Bronchial epithelial cell (primary cell): ENCODE measurements around the gene SELL. TPM values are rescaled to one million over a fixed set of nuclear protein-coding genes. Genes with fewer than 3 reads are reported as not detected.
"Not testable (repeated sequence)": the region's sequence is repeated elsewhere in the genome, so short reads cannot be mapped to it uniquely, and the experiment has no call there.

Experiments used
- DNase-seq: peaks from one replicate; pipeline ENCODE4 v3.0.0-alpha.2; 2010; ENCODE audit warnings: low read depth
- FAIRE-seq: peaks from 2 replicates; lab custom pipeline; 2011; peaks lifted over from hg19 to GRCh38; lab: Jason Lieb, UNC
- H3K27me3 ChIP-seq: 2 replicates; pipeline ENCODE4 v1.5.1; 2011; ENCODE audit warnings: low read length; ENCODE audit not compliant: control insufficient read depth, insufficient read depth
- H3K36me3 ChIP-seq: 2 replicates; pipeline ENCODE4 v1.5.1; 2011; ENCODE audit warnings: low read length; ENCODE audit not compliant: control insufficient read depth, insufficient read depth
- H3K4me3 ChIP-seq: 2 replicates; pipeline ENCODE4 v1.5.1; 2011; ENCODE audit warnings: mild to moderate bottlenecking, low read depth, low read length, control low read depth
- CTCF ChIP-seq: IDR thresholded peaks from 2 replicates; pipeline ENCODE4 v1.5.1; 2011; ENCODE audit warnings: mild to moderate bottlenecking, moderate library complexity, low read length, control low read depth, inconsistent platforms; ENCODE audit not compliant: insufficient read depth, severe bottlenecking
- total RNA-seq: library from RNA; depleted of rRNA; stranded (reverse); fragments of >200 nt; gene quantifications from 2 replicates; pipeline ENCODE4 v1.2.1, GENCODE V29; 2014

The SELL gene
- total RNA-seq, 1 donor from 2014 or later, result not detected

- DNase-seq, result no peak
These were observed 29.3 kb downstream of the SELL start for GRCh38 chr1:169682071-169682470.

GRCh38 chr1:169681140-169681539 lies 30.3 kb downstream of the SELL start:
- FAIRE-seq, result no peak
- no peak overlapping the region for H3K4me3 ChIP-seq
- H3K27me3 ChIP-seq, result no peaks in the 10 kb centered on the region
- TF ChIP-seq CTCF, result no peak
- H3K36me3 ChIP-seq, result no peaks in the 10 kb centered on the region
- no peak for DNase-seq

More at GRCh38 chr1:169682071-169682470, 29.3 kb downstream of the SELL start:
- no peak for FAIRE-seq
- Histone ChIP-seq H3K27me3 (no peaks in the 10 kb centered on the region), H3K36me3 (no peaks in the 10 kb centered on the region), H3K4me3 (no peak overlapping the region)
- no peak for TF ChIP-seq CTCF

GRCh38 chr1:169680377-169681019 lies 30.9 kb downstream of the SELL start:
- H3K36me3 ChIP-seq, result no peaks in the 10 kb centered on the region
- no peaks in the 10 kb centered on the region for H3K27me3 ChIP-seq
- DNase-seq (no peak), FAIRE-seq (no peak)
- no peak for TF ChIP-seq CTCF
- H3K4me3 ChIP-seq, result no peak overlapping the region

GRCh38 chr1:169679692-169680091 lies 31.7 kb downstream of the SELL start:
- H3K4me3 ChIP-seq, result no peak overlapping the region
- no peak for TF ChIP-seq CTCF
- H3K27me3 ChIP-seq, result no peaks in the 10 kb centered on the region
- DNase-seq (no peak), FAIRE-seq (no peak)
- H3K36me3 ChIP-seq, result no peaks in the 10 kb centered on the region

- Histone ChIP-seq H3K4me3 (no peak overlapping the region), H3K27me3 (no peaks in the 10 kb centered on the region), H3K36me3 (no peaks in the 10 kb centered on the region)
- FAIRE-seq (no peak), DNase-seq (peak; percentile 97)
- no peak for TF ChIP-seq CTCF
These were observed 35.4 kb downstream of the SELL start for GRCh38 chr1:169676001-169676400.

GRCh38 chr1:169670836-169671235 lies 40.6 kb downstream of the SELL start:
- DNase-seq (no peak), FAIRE-seq (no peak)
- Histone ChIP-seq H3K4me3 (no peak overlapping the region), H3K36me3 (no peaks in the 10 kb centered on the region), H3K27me3 (no peaks in the 10 kb centered on the region)
- TF ChIP-seq CTCF, result no peak

- not testable (repeated sequence) for H3K36me3 ChIP-seq, H3K4me3 ChIP-seq, H3K27me3 ChIP-seq, FAIRE-seq, DNase-seq
These were observed 41.2 kb downstream of the SELL start for GRCh38 chr1:169670244-169670643.

- FAIRE-seq, DNase-seq, H3K4me3 ChIP-seq, H3K27me3 ChIP-seq, H3K36me3 ChIP-seq: not testable (repeated sequence)
These were observed 43.5 kb downstream of the SELL start for GRCh38 chr1:169667699-169668596.
